ENCODE measurements around the gene CPED1.

DNA sequence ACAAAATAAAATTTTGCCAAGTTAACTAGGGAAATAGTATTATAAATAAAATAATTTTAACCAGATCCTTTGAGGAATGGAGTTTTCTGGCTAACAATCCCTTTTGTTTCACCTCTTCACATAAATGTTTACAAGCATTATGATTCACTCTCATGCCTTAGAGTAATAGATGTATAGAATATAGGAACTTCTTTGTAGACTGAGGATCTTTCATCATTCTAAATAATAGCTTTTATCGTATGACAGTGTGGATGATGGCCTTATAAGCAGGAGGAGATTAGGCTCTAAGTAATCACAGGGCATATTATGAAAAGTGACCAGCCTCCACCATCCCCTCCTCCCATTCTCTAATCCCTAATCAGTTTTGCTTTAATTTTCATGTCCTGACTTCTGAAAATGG, 24.4 kb upstream of the CPED1 start:
- TF ChIP-seq, protein P1, sequence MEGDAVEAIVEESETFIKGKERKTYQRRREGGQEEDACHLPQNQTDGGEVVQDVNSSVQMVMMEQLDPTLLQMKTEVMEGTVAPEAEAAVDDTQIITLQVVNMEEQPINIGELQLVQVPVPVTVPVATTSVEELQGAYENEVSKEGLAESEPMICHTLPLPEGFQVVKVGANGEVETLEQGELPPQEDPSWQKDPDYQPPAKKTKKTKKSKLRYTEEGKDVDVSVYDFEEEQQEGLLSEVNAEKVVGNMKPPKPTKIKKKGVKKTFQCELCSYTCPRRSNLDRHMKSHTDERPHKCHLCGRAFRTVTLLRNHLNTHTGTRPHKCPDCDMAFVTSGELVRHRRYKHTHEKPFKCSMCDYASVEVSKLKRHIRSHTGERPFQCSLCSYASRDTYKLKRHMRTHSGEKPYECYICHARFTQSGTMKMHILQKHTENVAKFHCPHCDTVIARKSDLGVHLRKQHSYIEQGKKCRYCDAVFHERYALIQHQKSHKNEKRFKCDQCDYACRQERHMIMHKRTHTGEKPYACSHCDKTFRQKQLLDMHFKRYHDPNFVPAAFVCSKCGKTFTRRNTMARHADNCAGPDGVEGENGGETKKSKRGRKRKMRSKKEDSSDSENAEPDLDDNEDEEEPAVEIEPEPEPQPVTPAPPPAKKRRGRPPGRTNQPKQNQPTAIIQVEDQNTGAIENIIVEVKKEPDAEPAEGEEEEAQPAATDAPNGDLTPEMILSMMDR (IDR thresholded peaks at IDR 0.05): no peak
- TF ChIP-seq POLR2A (IDR thresholded peaks at IDR 0.05): no peak
- TF ChIP-seq POLR2AphosphoS5 (IDR thresholded peaks at IDR 0.05; ENCODE audit: insufficient read depth in 1 of 2, low read depth in 1 of 2): no peak

Measured in vagina (tissue), 2 donors.